HEK293 (cell line): Measurements from ENCODE around the gene CNPY2.

Experiments
- BCL6B ChIP-seq: fragments of 450-650 bp; formaldehyde crosslinking; IDR thresholded peaks from 2 replicates; pipeline ENCODE4 v1.5.1; 2017; ENCODE audit warnings: missing biosample characterization, missing genetic modification characterization
- IKZF3 ChIP-seq: fragments of 450-650 bp; IDR thresholded peaks from 2 replicates; pipeline ENCODE4 v1.5.0; 2018; ENCODE audit warnings: missing biosample characterization, mild to moderate bottlenecking, missing genetic modification characterization, moderate library complexity
- KLF1 ChIP-seq: fragments of 450-650 bp; formaldehyde crosslinking; IDR thresholded peaks from 2 replicates; pipeline ENCODE4 v1.5.1; 2016; ENCODE audit warnings: missing biosample characterization, missing genetic modification characterization
- KLF8 ChIP-seq: fragments of 450-650 bp; formaldehyde crosslinking; IDR thresholded peaks from 2 replicates; pipeline ENCODE4 v1.5.1; 2016; ENCODE audit warnings: missing biosample characterization, missing genetic modification characterization
- SETDB1 ChIP-seq: IDR thresholded peaks from one replicate; pipeline ENCODE4 v1.6.1; 2017; ENCODE audit warnings: mild to moderate bottlenecking, low read length, moderate library complexity, mixed read lengths; ENCODE audit not compliant: insufficient read length
- ZBTB7A ChIP-seq: fragments of 450-650 bp; formaldehyde crosslinking; IDR thresholded peaks from 2 replicates; pipeline ENCODE4 v1.5.1; 2016; ENCODE audit warnings: low read depth, missing biosample characterization, missing genetic modification characterization
- ZNF140 ChIP-seq: fragments of 450-650 bp; formaldehyde crosslinking; IDR thresholded peaks from 2 replicates; pipeline ENCODE4 v1.5.1; 2016; ENCODE audit warnings: missing biosample characterization, missing genetic modification characterization
- ZNF2 ChIP-seq: fragments of 450-650 bp; formaldehyde crosslinking; IDR thresholded peaks from 2 replicates; pipeline ENCODE4 v1.5.1; 2016; ENCODE audit warnings: missing biosample characterization, missing genetic modification characterization
- ZNF221 ChIP-seq: fragments of 450-650 bp; formaldehyde crosslinking; IDR thresholded peaks from 2 replicates; pipeline ENCODE4 v1.5.1; 2017; ENCODE audit warnings: missing biosample characterization, missing genetic modification characterization, borderline replicate concordance
- ZNF350 ChIP-seq: fragments of 450-650 bp; formaldehyde crosslinking; IDR thresholded peaks from 2 replicates; pipeline ENCODE4 v1.5.0; 2017; ENCODE audit warnings: missing biosample characterization, mild to moderate bottlenecking, missing genetic modification characterization
- ZNF398 ChIP-seq: fragments of 450-650 bp; formaldehyde crosslinking; IDR thresholded peaks from 2 replicates; pipeline ENCODE4 v1.5.1; 2017; ENCODE audit warnings: missing biosample characterization, missing genetic modification characterization
- ZNF48 ChIP-seq: fragments of 450-650 bp; formaldehyde crosslinking; IDR thresholded peaks from 2 replicates; pipeline ENCODE4 v1.5.1; 2016; ENCODE audit warnings: missing biosample characterization, missing genetic modification characterization
- ZNF501 ChIP-seq: fragments of 450-650 bp; formaldehyde crosslinking; IDR thresholded peaks from 2 replicates; pipeline ENCODE4 v1.5.1; 2016; ENCODE audit warnings: missing biosample characterization, missing genetic modification characterization
- ZNF558 ChIP-seq: fragments of 450-650 bp; formaldehyde crosslinking; IDR thresholded peaks from 2 replicates; pipeline ENCODE4 v1.5.1; 2016; ENCODE audit warnings: missing biosample characterization, missing genetic modification characterization
- ZNF623 ChIP-seq: fragments of 450-650 bp; formaldehyde crosslinking; IDR thresholded peaks from 2 replicates; pipeline ENCODE4 v1.5.1; 2016; ENCODE audit warnings: missing biosample characterization, missing genetic modification characterization
- ZNF639 ChIP-seq: fragments of 450-650 bp; formaldehyde crosslinking; IDR thresholded peaks from 2 replicates; pipeline ENCODE4 v1.5.1; 2016; ENCODE audit warnings: missing biosample characterization, missing genetic modification characterization
- ZNF645 ChIP-seq: fragments of 450-650 bp; formaldehyde crosslinking; IDR thresholded peaks from 2 replicates; pipeline ENCODE4; 2016; ENCODE audit warnings: missing biosample characterization, missing genetic modification characterization
- ZNF670 ChIP-seq: fragments of 450-650 bp; formaldehyde crosslinking; IDR thresholded peaks from 2 replicates; pipeline ENCODE4 v1.5.1; 2016; ENCODE audit warnings: missing biosample characterization, missing genetic modification characterization, low read depth
- ZNF791 ChIP-seq: fragments of 450-650 bp; formaldehyde crosslinking; IDR thresholded peaks from 2 replicates; pipeline ENCODE4 v1.5.1; 2016; ENCODE audit warnings: missing biosample characterization, missing genetic modification characterization
- ZSCAN23 ChIP-seq: fragments of 450-650 bp; formaldehyde crosslinking; IDR thresholded peaks from 2 replicates; pipeline ENCODE4 v1.5.1; 2016; ENCODE audit warnings: missing biosample characterization, missing genetic modification characterization
- TF ChIP-seq, protein P1 (sequence below): fragments of 450-650 bp; formaldehyde crosslinking; IDR thresholded peaks from 2 replicates; pipeline ENCODE4 v1.5.1; 2016; ENCODE audit warnings: missing biosample characterization, missing genetic modification characterization, borderline replicate concordance
- TF ChIP-seq, protein P2 (sequence below): fragments of 450-650 bp; formaldehyde crosslinking; optimal IDR thresholded peaks from 2 replicates; pipeline ENCODE3; 2016; ENCODE audit warnings: missing biosample characterization, mild to moderate bottlenecking, missing genetic modification characterization
- TF ChIP-seq, protein P3 (sequence below): fragments of 450-650 bp; formaldehyde crosslinking; IDR thresholded peaks from 2 replicates; pipeline ENCODE4 v1.5.1; 2016; ENCODE audit warnings: missing biosample characterization, missing genetic modification characterization

CNPY2 gene

GRCh38 chr12:56359851-56360767, 44.3 kb upstream of the CNPY2 start, which contains the start of gene STAT2 (continued):
- TF ChIP-seq ZNF398 (tag by site-specific recombination) (peak; percentile 90), KLF8 (tag by site-specific recombination) (peak; percentile 91), ZNF501 (tag by site-specific recombination) (peak; percentile 63; the same call in 1 of the 2 replicates), ZNF623 (no peak), ZBTB7A (tag by site-specific recombination) (no peak), ZNF221 (tag by site-specific recombination) (no peak), ZNF2 (tag by site-specific recombination) (no peak; the same call in 1 of the 2 replicates), ZSCAN23 (tag by site-specific recombination) (peak; percentile 98; the same call in 1 of the 2 replicates), ZNF645 (tag by site-specific recombination) (no peak), SETDB1 (no peak), BCL6B (tag by site-specific recombination) (no peak), IKZF3 (tag by site-specific recombination) (peak; percentile 98), ZNF791 (tag by site-specific recombination) (no peak), KLF1 (tag by site-specific recombination) (peak; percentile 68), ZNF48 (tag by site-specific recombination) (no peak), ZNF639 (tag by site-specific recombination) (0 out of 2 replicates have a peak, but pooled peaks have one; percentile 35), ZNF670 (tag by site-specific recombination) (no peak), ZNF350 (tag by site-specific recombination) (no peak), ZNF558 (tag by site-specific recombination) (no peak), ZNF140 (tag by site-specific recombination) (no peak)
- TF ChIP-seq, protein P1, sequence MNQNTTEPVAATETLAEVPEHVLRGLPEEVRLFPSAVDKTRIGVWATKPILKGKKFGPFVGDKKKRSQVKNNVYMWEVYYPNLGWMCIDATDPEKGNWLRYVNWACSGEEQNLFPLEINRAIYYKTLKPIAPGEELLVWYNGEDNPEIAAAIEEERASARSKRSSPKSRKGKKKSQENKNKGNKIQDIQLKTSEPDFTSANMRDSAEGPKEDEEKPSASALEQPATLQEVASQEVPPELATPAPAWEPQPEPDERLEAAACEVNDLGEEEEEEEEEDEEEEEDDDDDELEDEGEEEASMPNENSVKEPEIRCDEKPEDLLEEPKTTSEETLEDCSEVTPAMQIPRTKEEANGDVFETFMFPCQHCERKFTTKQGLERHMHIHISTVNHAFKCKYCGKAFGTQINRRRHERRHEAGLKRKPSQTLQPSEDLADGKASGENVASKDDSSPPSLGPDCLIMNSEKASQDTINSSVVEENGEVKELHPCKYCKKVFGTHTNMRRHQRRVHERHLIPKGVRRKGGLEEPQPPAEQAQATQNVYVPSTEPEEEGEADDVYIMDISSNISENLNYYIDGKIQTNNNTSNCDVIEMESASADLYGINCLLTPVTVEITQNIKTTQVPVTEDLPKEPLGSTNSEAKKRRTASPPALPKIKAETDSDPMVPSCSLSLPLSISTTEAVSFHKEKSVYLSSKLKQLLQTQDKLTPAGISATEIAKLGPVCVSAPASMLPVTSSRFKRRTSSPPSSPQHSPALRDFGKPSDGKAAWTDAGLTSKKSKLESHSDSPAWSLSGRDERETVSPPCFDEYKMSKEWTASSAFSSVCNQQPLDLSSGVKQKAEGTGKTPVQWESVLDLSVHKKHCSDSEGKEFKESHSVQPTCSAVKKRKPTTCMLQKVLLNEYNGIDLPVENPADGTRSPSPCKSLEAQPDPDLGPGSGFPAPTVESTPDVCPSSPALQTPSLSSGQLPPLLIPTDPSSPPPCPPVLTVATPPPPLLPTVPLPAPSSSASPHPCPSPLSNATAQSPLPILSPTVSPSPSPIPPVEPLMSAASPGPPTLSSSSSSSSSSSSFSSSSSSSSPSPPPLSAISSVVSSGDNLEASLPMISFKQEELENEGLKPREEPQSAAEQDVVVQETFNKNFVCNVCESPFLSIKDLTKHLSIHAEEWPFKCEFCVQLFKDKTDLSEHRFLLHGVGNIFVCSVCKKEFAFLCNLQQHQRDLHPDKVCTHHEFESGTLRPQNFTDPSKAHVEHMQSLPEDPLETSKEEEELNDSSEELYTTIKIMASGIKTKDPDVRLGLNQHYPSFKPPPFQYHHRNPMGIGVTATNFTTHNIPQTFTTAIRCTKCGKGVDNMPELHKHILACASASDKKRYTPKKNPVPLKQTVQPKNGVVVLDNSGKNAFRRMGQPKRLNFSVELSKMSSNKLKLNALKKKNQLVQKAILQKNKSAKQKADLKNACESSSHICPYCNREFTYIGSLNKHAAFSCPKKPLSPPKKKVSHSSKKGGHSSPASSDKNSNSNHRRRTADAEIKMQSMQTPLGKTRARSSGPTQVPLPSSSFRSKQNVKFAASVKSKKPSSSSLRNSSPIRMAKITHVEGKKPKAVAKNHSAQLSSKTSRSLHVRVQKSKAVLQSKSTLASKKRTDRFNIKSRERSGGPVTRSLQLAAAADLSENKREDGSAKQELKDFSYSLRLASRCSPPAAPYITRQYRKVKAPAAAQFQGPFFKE: no peak
- TF ChIP-seq, protein P2, sequence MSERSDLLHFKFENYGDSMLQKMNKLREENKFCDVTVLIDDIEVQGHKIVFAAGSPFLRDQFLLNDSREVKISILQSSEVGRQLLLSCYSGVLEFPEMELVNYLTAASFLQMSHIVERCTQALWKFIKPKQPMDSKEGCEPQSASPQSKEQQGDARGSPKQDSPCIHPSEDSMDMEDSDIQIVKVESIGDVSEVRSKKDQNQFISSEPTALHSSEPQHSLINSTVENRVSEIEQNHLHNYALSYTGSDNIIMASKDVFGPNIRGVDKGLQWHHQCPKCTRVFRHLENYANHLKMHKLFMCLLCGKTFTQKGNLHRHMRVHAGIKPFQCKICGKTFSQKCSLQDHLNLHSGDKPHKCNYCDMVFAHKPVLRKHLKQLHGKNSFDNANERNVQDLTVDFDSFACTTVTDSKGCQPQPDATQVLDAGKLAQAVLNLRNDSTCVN: peak; percentile 70
- TF ChIP-seq, protein P3, sequence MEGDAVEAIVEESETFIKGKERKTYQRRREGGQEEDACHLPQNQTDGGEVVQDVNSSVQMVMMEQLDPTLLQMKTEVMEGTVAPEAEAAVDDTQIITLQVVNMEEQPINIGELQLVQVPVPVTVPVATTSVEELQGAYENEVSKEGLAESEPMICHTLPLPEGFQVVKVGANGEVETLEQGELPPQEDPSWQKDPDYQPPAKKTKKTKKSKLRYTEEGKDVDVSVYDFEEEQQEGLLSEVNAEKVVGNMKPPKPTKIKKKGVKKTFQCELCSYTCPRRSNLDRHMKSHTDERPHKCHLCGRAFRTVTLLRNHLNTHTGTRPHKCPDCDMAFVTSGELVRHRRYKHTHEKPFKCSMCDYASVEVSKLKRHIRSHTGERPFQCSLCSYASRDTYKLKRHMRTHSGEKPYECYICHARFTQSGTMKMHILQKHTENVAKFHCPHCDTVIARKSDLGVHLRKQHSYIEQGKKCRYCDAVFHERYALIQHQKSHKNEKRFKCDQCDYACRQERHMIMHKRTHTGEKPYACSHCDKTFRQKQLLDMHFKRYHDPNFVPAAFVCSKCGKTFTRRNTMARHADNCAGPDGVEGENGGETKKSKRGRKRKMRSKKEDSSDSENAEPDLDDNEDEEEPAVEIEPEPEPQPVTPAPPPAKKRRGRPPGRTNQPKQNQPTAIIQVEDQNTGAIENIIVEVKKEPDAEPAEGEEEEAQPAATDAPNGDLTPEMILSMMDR (tag by site-specific recombination): no peak
